Measurements from ENCODE around the gene FOXR1. TPM values are rescaled to one million over a fixed set of nuclear protein-coding genes. Genes with fewer than 3 reads are reported as not detected.
A peak's percentile ranks its signal among the peaks of the same experiment; 100 is the strongest.

The FOXR1 gene
- total and polyA plus RNA-seq, 2 donors from 2014 or later: not detected

GRCh38 chr11:119027561-119028345, 56.2 kb downstream of the FOXR1 start:
- Histone ChIP-seq H3K27me3 (ENCODE audit: control insufficient read depth, insufficient read depth, low read length) (no peaks in the 10 kb centered on the region), H3K9ac (ENCODE audit: low read length in 3 of 3) (peak overlapping the region in 1 of 3 donors; percentile 54), H3K27ac (ENCODE audit: low read depth in 2 of 2, low read length in 2 of 2) (no peak overlapping the region), H3K4me1 (ENCODE audit: control insufficient read depth in 2 of 3, insufficient read depth in 2 of 3, low read depth in 1 of 3, low read length in 3 of 3) (peaks cover 5 to 46% (median 44%) of the 10 kb centered on the region in 3 donors), H3K9me3 (ENCODE audit: control insufficient read depth in 2 of 3, insufficient read depth in 1 of 3, low read length in 3 of 3) (no peaks in the 10 kb centered on the region), H3K4me3 (ENCODE audit: low read length in 3 of 3) (peak overlapping the region in 2 of 3 donors; percentile 78 to 91), H3K36me3 (ENCODE audit: control insufficient read depth in 2 of 3, insufficient read depth in 3 of 3, low read length in 3 of 3) (peaks cover 5 to 41% (median 28%) of the 10 kb centered on the region in 3 donors)
- DNase-seq (no peak), FAIRE-seq (no peak)
- TF ChIP-seq CTCF (IDR thresholded peaks at IDR 0.05; ENCODE audit: borderline replicate concordance, extremely low read depth, insufficient read depth): no peak
- intact Hi-C loops (cut with DNase I): no loop called here

DNA sequence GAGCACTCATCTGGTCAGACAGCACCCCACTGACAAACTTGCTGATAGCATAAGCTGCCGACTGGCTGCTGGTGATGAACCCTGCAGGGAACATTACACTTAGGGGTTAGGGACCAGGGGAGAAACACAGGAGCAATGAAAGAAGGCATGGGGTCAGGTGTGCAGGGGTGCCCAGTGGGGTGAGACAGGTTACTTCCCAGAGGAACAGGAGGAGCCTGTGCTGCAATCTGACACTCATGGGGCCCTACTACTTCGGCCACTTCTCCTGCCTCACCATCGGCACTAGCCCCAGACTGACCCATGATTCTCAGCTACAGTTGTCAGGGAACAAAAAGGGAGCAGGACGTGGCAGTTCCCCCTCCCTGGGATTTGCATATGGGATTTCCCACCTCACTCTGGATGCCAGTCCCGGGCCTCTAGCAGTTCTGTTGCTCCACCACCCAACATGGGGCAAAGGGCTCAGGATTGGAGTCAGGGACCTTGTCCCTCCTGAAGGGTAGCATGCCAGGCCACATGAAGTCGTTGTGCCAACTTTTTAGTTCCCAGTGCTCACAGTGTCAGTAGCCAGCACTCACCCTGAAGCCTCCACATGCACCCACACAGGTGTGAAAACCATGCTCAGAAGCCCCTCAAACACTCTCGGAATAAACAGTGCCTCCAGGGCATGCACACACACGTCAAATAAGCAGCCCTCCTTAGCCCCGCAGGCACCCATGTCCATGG, 56.9 kb downstream of the FOXR1 start:
- H3K9me3 ChIP-seq (ENCODE audit: control insufficient read depth in 2 of 3, insufficient read depth in 1 of 3, low read length in 3 of 3): no peaks in the 10 kb centered on the region
- intact Hi-C loops (cut with DNase I): no loop called here

DNA sequence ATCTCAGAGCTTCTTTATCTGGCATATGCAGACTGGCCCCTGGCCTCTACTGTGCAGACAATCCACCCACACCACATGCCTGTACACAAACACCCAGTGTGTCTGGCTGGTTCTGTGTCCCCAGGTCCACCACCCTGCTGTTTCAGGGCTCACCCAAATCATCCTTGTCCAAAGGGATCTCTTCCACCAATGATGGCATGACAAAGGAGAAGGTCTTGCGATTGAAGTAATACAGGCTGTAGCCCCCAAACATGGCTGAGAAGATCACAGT, 57.4 kb downstream of the FOXR1 start:
- peaks cover 5 to 37% (median 35%) of the 10 kb centered on the region in 3 donors for H3K4me1 ChIP-seq (ENCODE audit: control insufficient read depth in 2 of 3, insufficient read depth in 2 of 3, low read depth in 1 of 3, low read length in 3 of 3)

More for the DNA sequence above, 56.9 kb downstream of the FOXR1 start:
- no peak for TF ChIP-seq CTCF (IDR thresholded peaks at IDR 0.05; ENCODE audit: borderline replicate concordance, extremely low read depth, insufficient read depth)
- no peak for FAIRE-seq
- no peaks in the 10 kb centered on the region for H3K27me3 ChIP-seq (ENCODE audit: control insufficient read depth, insufficient read depth, low read length)
- H3K36me3 ChIP-seq (ENCODE audit: control insufficient read depth in 2 of 3, insufficient read depth in 3 of 3, low read length in 3 of 3): peaks cover 2 to 35% (median 26%) of the 10 kb centered on the region in 3 donors
- peak in 2 of 5 donors; percentile 14 to 37 for DNase-seq
- H3K4me3 ChIP-seq (ENCODE audit: low read length in 3 of 3): peak overlapping the region; percentile 52 to 91 (median 78)
- peak overlapping the region in 2 of 3 donors; percentile 67 to 89 for H3K9ac ChIP-seq (ENCODE audit: low read length in 3 of 3)
- peak overlapping the region; percentile 36 to 69 for H3K27ac ChIP-seq (ENCODE audit: low read depth in 2 of 2, low read length in 2 of 2)
- peaks cover 5 to 42% (median 40%) of the 10 kb centered on the region in 3 donors for H3K4me1 ChIP-seq (ENCODE audit: control insufficient read depth in 2 of 3, insufficient read depth in 2 of 3, low read depth in 1 of 3, low read length in 3 of 3)

More for the DNA sequence above, 57.4 kb downstream of the FOXR1 start:
- no peak for FAIRE-seq
- Histone ChIP-seq H3K9me3 (ENCODE audit: control insufficient read depth in 2 of 3, insufficient read depth in 1 of 3, low read length in 3 of 3) (no peaks in the 10 kb centered on the region), H3K36me3 (ENCODE audit: control insufficient read depth in 2 of 3, insufficient read depth in 3 of 3, low read length in 3 of 3) (peaks cover 2 to 30% (median 23%) of the 10 kb centered on the region in 3 donors), H3K9ac (ENCODE audit: low read length in 3 of 3) (peak overlapping the region; percentile 1 to 89 (median 67)), H3K4me3 (ENCODE audit: low read length in 3 of 3) (peak overlapping the region; percentile 52 to 91 (median 78)), H3K27me3 (ENCODE audit: control insufficient read depth, insufficient read depth, low read length) (no peaks in the 10 kb centered on the region), H3K27ac (ENCODE audit: low read depth in 2 of 2, low read length in 2 of 2) (peak overlapping the region; percentile 36 to 69)
- TF ChIP-seq CTCF (IDR thresholded peaks at IDR 0.05; ENCODE audit: borderline replicate concordance, extremely low read depth, insufficient read depth): no peak
- no peak for DNase-seq
- intact Hi-C loops (cut with DNase I): no loop called here
